Nephron progenitor cell (in vitro differentiated cells): ENCODE data around the gene IL18BP.

Experiments used
- DNase-seq: peaks from one replicate; pipeline ENCODE4 v3.0.0; 2021
- H3K27ac Mint-ChIP-seq: 2 replicates; pipeline ENCODE4 v1.8.0; 2021; ENCODE audit warnings: mild to moderate bottlenecking, moderate library complexity, mixed read lengths
- H3K27me3 Mint-ChIP-seq: 2 replicates; pipeline ENCODE4 v1.8.0; 2021; ENCODE audit warnings: mild to moderate bottlenecking, low read depth, mixed read lengths; ENCODE audit not compliant: poor library complexity
- H3K36me3 Mint-ChIP-seq: 2 replicates; pipeline ENCODE4 v1.8.0; 2021; ENCODE audit warnings: low read depth, mixed read lengths
- H3K4me1 Mint-ChIP-seq: 2 replicates; pipeline ENCODE4 v1.8.0; 2021; ENCODE audit warnings: mixed read lengths
- H3K4me3 Mint-ChIP-seq: 2 replicates; pipeline ENCODE4 v1.8.0; 2021; ENCODE audit warnings: mild to moderate bottlenecking, moderate library complexity, mixed read lengths
- H3K9me3 Mint-ChIP-seq: 2 replicates; pipeline ENCODE4 v1.8.0; 2021; ENCODE audit warnings: mild to moderate bottlenecking, moderate library complexity, mixed read lengths
- TF ChIP-seq, protein P1 (sequence below): fragments of 200-600 bp; sonication (generic); IDR thresholded peaks from 2 replicates; pipeline ENCODE4 v1.5.0; 2021; ENCODE audit warnings: antibody characterized with exemption

IL18BP gene

DNA sequence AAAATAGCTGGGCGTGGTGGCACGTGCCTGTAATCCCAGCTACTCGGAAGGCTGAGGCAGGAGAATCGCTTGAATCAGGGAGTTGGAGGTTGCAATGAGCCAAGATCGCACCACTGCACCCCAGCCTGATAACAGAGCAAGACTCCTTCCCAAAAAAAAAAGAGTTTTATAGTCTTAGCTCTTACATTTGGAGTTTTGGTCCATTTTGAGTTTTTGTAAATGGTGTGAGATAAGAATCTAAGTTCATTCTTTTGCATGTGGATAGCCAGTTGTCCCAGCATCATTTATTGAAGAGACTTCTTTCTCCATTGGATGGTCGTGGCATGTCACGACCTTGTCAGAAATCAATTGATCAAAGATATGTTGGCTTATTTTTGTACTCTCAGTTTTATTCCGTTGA, 35.2 kb upstream of the IL18BP start:
- DNase-seq, result no peak
- no peaks in the 10 kb centered on the region for H3K27me3 Mint-ChIP-seq
- no peak overlapping the region for H3K27ac Mint-ChIP-seq
- TF ChIP-seq, protein P1, sequence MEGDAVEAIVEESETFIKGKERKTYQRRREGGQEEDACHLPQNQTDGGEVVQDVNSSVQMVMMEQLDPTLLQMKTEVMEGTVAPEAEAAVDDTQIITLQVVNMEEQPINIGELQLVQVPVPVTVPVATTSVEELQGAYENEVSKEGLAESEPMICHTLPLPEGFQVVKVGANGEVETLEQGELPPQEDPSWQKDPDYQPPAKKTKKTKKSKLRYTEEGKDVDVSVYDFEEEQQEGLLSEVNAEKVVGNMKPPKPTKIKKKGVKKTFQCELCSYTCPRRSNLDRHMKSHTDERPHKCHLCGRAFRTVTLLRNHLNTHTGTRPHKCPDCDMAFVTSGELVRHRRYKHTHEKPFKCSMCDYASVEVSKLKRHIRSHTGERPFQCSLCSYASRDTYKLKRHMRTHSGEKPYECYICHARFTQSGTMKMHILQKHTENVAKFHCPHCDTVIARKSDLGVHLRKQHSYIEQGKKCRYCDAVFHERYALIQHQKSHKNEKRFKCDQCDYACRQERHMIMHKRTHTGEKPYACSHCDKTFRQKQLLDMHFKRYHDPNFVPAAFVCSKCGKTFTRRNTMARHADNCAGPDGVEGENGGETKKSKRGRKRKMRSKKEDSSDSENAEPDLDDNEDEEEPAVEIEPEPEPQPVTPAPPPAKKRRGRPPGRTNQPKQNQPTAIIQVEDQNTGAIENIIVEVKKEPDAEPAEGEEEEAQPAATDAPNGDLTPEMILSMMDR, result no peak
- H3K4me3 Mint-ChIP-seq, result no peak overlapping the region
- H3K4me1 Mint-ChIP-seq, result no peaks in the 10 kb centered on the region
- H3K36me3 Mint-ChIP-seq, result peaks cover 57% of the 10 kb centered on the region
- H3K9me3 Mint-ChIP-seq, result no peaks in the 10 kb centered on the region

DNA sequence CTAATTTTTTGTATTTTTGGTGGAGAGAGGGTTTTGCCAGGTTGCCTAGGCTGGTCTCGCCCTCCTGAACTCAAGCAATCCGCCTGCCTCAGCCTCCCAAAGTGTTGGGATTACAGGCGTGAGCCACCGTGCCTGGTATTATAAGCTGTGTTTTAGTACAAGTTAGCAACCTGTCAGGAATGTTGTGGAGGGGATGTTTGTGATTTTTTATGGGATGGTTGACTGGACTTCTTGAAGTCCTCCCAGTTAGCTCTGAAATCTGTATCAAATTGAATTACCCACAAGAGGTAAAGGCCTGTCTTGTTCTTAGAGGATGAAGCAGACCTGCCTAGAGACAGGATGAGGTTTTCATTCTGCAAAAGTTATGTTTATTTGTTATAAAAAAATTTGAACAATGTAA, 34.1 kb upstream of the IL18BP start:
- Mint-ChIP-seq H3K27ac (no peak overlapping the region), H3K36me3 (peaks cover 53% of the 10 kb centered on the region), H3K27me3 (no peaks in the 10 kb centered on the region), H3K4me3 (no peak overlapping the region), H3K9me3 (no peaks in the 10 kb centered on the region), H3K4me1 (no peaks in the 10 kb centered on the region)
- no peak for DNase-seq
- TF ChIP-seq, protein P1, result no peak

DNA sequence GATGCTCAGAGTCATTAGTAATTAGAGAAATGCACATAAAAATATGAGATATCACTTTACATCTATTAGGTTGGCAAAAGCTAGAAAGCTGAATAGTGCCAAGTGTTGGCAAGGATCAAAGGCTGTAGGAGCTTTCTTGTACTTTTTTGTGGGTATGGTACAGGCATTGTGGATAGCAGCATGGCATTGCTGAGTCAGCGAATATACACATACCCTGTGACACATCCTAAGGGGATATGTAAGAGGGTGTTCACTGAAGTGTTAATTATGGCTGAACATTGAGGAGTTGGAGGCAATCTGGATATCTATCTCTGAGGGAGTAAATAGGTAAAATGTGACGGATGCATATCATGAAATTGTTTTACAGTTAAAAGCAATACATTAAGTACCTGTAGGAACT, 27.0 kb upstream of the IL18BP start:
- no peak overlapping the region for H3K27ac Mint-ChIP-seq
- no peaks in the 10 kb centered on the region for H3K9me3 Mint-ChIP-seq
- H3K4me3 Mint-ChIP-seq, result no peak overlapping the region
- H3K4me1 Mint-ChIP-seq, result no peaks in the 10 kb centered on the region
- no peaks in the 10 kb centered on the region for H3K27me3 Mint-ChIP-seq
- peaks cover 62% of the 10 kb centered on the region for H3K36me3 Mint-ChIP-seq
- TF ChIP-seq, protein P1, result no peak
- no peak for DNase-seq

- Mint-ChIP-seq H3K9me3 (peaks cover 4% of the 10 kb centered on the region), H3K36me3 (peaks cover 66% of the 10 kb centered on the region), H3K4me1 (no peaks in the 10 kb centered on the region), H3K27ac (no peak overlapping the region), H3K4me3 (no peak overlapping the region), H3K27me3 (no peaks in the 10 kb centered on the region)
- TF ChIP-seq, protein P1, result no peak
- no peak for DNase-seq
These were observed 22.2 kb upstream of the IL18BP start for GRCh38 chr11:71976551-71976950.

- H3K4me3 Mint-ChIP-seq, result no peak overlapping the region
- no peak for DNase-seq
- H3K36me3 Mint-ChIP-seq, result peaks cover 64% of the 10 kb centered on the region
- no peaks in the 10 kb centered on the region for H3K4me1 Mint-ChIP-seq
- H3K9me3 Mint-ChIP-seq, result peaks cover 4% of the 10 kb centered on the region
- TF ChIP-seq, protein P1, result no peak
- no peaks in the 10 kb centered on the region for H3K27me3 Mint-ChIP-seq
- peak overlapping the region; percentile 36 for H3K27ac Mint-ChIP-seq
These were observed 21.6 kb upstream of the IL18BP start for GRCh38 chr11:71977090-71977489.

DNA sequence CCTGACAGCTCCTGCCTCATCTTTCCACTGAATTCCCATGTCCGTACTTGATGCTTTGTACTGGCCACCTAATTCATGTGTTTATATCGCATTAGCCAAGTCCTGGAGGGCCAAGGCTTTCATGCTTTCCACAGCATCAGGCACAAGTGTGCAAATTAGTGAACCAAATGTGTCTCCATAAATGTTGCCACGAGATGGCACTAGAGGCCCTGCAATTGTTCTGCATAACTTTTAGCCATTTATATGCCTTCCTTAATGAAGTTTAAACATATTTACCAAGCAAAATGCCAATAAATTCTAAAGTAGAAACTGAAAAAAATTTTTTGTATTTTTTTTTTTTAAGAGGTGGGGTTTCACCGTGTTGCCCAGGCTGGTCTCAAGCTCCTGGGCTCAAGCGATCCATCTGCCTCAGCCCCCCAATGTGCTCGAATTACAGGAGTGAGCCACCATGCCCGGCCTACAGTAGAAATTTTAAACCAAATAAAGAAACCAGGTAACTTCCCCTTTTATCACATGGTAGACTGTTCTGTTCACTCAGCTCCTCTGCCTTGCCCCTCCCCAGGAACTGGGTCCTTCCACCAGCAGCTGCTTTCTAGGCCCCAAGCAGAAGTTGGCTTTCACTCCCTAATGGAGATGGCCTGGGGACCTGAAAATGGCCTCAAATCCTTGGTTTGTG, 20.8 kb upstream of the IL18BP start:
- TF ChIP-seq, protein P1, result peak; percentile 54
- Mint-ChIP-seq H3K4me3 (no peak overlapping the region), H3K27ac (peak overlapping the region; percentile 82), H3K36me3 (peaks cover 62% of the 10 kb centered on the region), H3K27me3 (no peaks in the 10 kb centered on the region), H3K4me1 (no peaks in the 10 kb centered on the region), H3K9me3 (peaks cover 4% of the 10 kb centered on the region)
- peak; percentile 36 for DNase-seq
